Measurements from ENCODE around the gene PRCD. TPM values are rescaled to one million over a fixed set of nuclear protein-coding genes. Genes with fewer than 3 reads are reported as not detected.
"Not testable (repeated sequence)": the region's sequence is repeated elsewhere in the genome, so short reads cannot be mapped to it uniquely, and the experiment has no call there.

The PRCD gene
- total and polyA plus RNA-seq, 8 donors, result 0.55 to 7.3 (median 1.1) TPM

- intact Hi-C loops (cut with DNase I); H3K27me3 ChIP-seq; H3K4me3 ChIP-seq; ATAC-seq; DNase-seq; FAIRE-seq; H3K9me3 ChIP-seq: not testable (repeated sequence)
- Histone ChIP-seq H3K27ac (peak overlapping the region in 1 of 4 donors; percentile 22), H3K36me3 (peaks cover 3 to 24% (median 8%) of the 10 kb centered on the region in 3 donors), H3K4me1 (peaks cover 12 to 33% (median 12%) of the 10 kb centered on the region in 3 donors)
- WGBS, 2 donors, result 72 to 79% methylated on average over 8 of the region's 8 CpGs
These were observed 25.3 kb downstream of the PRCD start for GRCh38 chr17:76564991-76565727.

- H3K4me3 ChIP-seq, result no peak overlapping the region
- DNase-seq (no peak), FAIRE-seq (no peak), ATAC-seq (no peak)
- no peaks in the 10 kb centered on the region for H3K9me3 ChIP-seq
- peaks cover 9 to 25% (median 9%) of the 10 kb centered on the region in 3 donors for H3K4me1 ChIP-seq
- no peaks in the 10 kb centered on the region for H3K27me3 ChIP-seq
- intact Hi-C loops (cut with DNase I), result no loop called here
- H3K27ac ChIP-seq, result peak overlapping the region in 1 of 4 donors; percentile 12
- peaks cover 3 to 24% (median 8%) of the 10 kb centered on the region in 3 donors for H3K36me3 ChIP-seq
- 93 to 95% methylated on average over 14 of the region's 14 CpGs for WGBS, 2 donors
- no peak for TF ChIP-seq CTCF (IDR thresholded peaks at IDR 0.05)
These were observed 26.1 kb downstream of the PRCD start for GRCh38 chr17:76565728-76566612.

- FAIRE-seq, result no peak
- ATAC-seq, result no peak
- no peaks in the 10 kb centered on the region for H3K27me3 ChIP-seq
These were observed 26.7 kb downstream of the PRCD start for GRCh38 chr17:76566613-76566943.

GRCh38 chr17:76566988-76567431 lies 27.2 kb downstream of the PRCD start:
- Histone ChIP-seq H3K9me3 (no peaks in the 10 kb centered on the region), H3K27ac (peak overlapping the region in 3 of 4 donors; percentile 20 to 68 (median 30)), H3K4me3 (no peak overlapping the region), H3K36me3 (peaks cover 3 to 18% (median 4%) of the 10 kb centered on the region in 3 donors), H3K27me3 (no peaks in the 10 kb centered on the region), H3K4me1 (peaks cover 3 to 15% (median 9%) of the 10 kb centered on the region in 3 donors)
- intact Hi-C loops (cut with DNase I), result no loop called here
- WGBS, 2 donors, result 51 to 57% methylated on average over 5 of the region's 5 CpGs
- no peak for DNase-seq
- TF ChIP-seq CTCF (IDR thresholded peaks at IDR 0.05), result no peak
- peak in 1 of 4 donors; percentile 18 for ATAC-seq
- FAIRE-seq, result no peak

More at GRCh38 chr17:76566613-76566943, 26.7 kb downstream of the PRCD start:
- WGBS, 2 donors, result 97 to 99% methylated on average over 3 of the region's 3 CpGs
- Histone ChIP-seq H3K27ac (peak overlapping the region in 2 of 4 donors; percentile 30 to 68), H3K36me3 (peaks cover 3 to 21% (median 4%) of the 10 kb centered on the region in 3 donors), H3K4me3 (no peak overlapping the region), H3K4me1 (peaks cover 5 to 18% (median 9%) of the 10 kb centered on the region in 3 donors), H3K9me3 (no peaks in the 10 kb centered on the region)
- intact Hi-C loops (cut with DNase I), result no loop called here
- DNase-seq, result no peak
- TF ChIP-seq CTCF (IDR thresholded peaks at IDR 0.05), result no peak

All from pancreas (tissue), 10 donors.